HL-60 (cell line): ENCODE results near the gene TEAD4.

ENCODE experiments used
- DNase-seq, 2 experiments: peaks; one replicate each; pipeline ENCODE4 v3.0.0-alpha.2; 2010 to 2020; ENCODE audit warnings: low read depth in 1 of 2, low spot score in 1 of 2
- H3K27ac ChIP-seq: fragments of 250-450 bp; sonication (Bioruptor Pico); replicated peaks from 2 replicates; pipeline ENCODE4 v1.5.1; 2020; ENCODE audit warnings: mild to moderate bottlenecking, moderate library complexity
- H3K27me3 ChIP-seq: fragments of 250-450 bp; sonication (Bioruptor Pico); 2 replicates; pipeline ENCODE4 v1.5.1; 2021; ENCODE audit warnings: mild to moderate bottlenecking, moderate library complexity; ENCODE audit not compliant: insufficient read depth, poor library complexity, severe bottlenecking
- H3K4me3 ChIP-seq: replicated peaks from 2 replicates; pipeline ENCODE4 v1.5.1; 2011; ENCODE audit warnings: mild to moderate bottlenecking, control low read depth, low read length; ENCODE audit not compliant: insufficient read depth
- GABPA ChIP-seq: IDR thresholded peaks from 2 replicates; pipeline ENCODE4 v1.6.1; 2012; ENCODE audit warnings: low read depth
- POLR2AphosphoS5 ChIP-seq: IDR thresholded peaks from 2 replicates; pipeline ENCODE4 v1.6.1; 2012; ENCODE audit warnings: low read depth
- SPI1 ChIP-seq: IDR thresholded peaks from 2 replicates; pipeline ENCODE4 v1.6.1; 2012; ENCODE audit warnings: low read depth, mild to moderate bottlenecking, borderline replicate concordance
- TF ChIP-seq, protein P1 (sequence below): IDR thresholded peaks from one replicate; pipeline ENCODE4 v1.5.1; 2011; ENCODE audit warnings: low read length, control low read depth, inconsistent platforms; ENCODE audit not compliant: insufficient read depth
- TF ChIP-seq, protein P2 (sequence below): IDR thresholded peaks from 2 replicates; pipeline ENCODE4 v1.6.1; 2012; ENCODE audit warnings: low read depth; ENCODE audit not compliant: insufficient replicate concordance

TEAD4 gene

DNA sequence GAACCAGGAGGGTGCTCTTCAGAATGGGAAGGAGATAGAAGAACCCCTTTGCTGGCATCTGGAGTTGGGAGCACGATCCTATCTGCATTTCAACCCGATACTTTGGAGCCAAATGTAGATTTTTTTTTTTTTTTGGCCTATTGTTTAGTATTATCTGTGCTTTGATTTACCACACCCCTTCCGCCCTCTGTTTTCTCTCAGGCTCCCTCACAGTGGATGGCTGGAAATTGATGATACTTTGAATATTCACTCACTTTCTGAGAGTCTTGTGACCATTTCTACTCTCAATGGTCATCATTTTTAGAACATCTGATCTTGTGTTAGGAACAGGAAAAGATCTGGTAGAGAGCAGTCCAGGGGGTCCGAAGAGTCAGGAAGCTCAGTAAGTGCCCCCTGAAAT, 127.0 kb downstream of the TEAD4 start:
- Histone ChIP-seq H3K27ac (no peak overlapping the region), H3K4me3 (no peak overlapping the region), H3K27me3 (peaks cover 3% of the 10 kb centered on the region)
- no peak for DNase-seq
- TF ChIP-seq GABPA, result no peak
- no peak for TF ChIP-seq SPI1
- TF ChIP-seq, protein P1, sequence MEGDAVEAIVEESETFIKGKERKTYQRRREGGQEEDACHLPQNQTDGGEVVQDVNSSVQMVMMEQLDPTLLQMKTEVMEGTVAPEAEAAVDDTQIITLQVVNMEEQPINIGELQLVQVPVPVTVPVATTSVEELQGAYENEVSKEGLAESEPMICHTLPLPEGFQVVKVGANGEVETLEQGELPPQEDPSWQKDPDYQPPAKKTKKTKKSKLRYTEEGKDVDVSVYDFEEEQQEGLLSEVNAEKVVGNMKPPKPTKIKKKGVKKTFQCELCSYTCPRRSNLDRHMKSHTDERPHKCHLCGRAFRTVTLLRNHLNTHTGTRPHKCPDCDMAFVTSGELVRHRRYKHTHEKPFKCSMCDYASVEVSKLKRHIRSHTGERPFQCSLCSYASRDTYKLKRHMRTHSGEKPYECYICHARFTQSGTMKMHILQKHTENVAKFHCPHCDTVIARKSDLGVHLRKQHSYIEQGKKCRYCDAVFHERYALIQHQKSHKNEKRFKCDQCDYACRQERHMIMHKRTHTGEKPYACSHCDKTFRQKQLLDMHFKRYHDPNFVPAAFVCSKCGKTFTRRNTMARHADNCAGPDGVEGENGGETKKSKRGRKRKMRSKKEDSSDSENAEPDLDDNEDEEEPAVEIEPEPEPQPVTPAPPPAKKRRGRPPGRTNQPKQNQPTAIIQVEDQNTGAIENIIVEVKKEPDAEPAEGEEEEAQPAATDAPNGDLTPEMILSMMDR, result no peak
- no peak for TF ChIP-seq POLR2AphosphoS5
- TF ChIP-seq, protein P2, sequence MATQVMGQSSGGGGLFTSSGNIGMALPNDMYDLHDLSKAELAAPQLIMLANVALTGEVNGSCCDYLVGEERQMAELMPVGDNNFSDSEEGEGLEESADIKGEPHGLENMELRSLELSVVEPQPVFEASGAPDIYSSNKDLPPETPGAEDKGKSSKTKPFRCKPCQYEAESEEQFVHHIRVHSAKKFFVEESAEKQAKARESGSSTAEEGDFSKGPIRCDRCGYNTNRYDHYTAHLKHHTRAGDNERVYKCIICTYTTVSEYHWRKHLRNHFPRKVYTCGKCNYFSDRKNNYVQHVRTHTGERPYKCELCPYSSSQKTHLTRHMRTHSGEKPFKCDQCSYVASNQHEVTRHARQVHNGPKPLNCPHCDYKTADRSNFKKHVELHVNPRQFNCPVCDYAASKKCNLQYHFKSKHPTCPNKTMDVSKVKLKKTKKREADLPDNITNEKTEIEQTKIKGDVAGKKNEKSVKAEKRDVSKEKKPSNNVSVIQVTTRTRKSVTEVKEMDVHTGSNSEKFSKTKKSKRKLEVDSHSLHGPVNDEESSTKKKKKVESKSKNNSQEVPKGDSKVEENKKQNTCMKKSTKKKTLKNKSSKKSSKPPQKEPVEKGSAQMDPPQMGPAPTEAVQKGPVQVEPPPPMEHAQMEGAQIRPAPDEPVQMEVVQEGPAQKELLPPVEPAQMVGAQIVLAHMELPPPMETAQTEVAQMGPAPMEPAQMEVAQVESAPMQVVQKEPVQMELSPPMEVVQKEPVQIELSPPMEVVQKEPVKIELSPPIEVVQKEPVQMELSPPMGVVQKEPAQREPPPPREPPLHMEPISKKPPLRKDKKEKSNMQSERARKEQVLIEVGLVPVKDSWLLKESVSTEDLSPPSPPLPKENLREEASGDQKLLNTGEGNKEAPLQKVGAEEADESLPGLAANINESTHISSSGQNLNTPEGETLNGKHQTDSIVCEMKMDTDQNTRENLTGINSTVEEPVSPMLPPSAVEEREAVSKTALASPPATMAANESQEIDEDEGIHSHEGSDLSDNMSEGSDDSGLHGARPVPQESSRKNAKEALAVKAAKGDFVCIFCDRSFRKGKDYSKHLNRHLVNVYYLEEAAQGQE, result no peak

DNA sequence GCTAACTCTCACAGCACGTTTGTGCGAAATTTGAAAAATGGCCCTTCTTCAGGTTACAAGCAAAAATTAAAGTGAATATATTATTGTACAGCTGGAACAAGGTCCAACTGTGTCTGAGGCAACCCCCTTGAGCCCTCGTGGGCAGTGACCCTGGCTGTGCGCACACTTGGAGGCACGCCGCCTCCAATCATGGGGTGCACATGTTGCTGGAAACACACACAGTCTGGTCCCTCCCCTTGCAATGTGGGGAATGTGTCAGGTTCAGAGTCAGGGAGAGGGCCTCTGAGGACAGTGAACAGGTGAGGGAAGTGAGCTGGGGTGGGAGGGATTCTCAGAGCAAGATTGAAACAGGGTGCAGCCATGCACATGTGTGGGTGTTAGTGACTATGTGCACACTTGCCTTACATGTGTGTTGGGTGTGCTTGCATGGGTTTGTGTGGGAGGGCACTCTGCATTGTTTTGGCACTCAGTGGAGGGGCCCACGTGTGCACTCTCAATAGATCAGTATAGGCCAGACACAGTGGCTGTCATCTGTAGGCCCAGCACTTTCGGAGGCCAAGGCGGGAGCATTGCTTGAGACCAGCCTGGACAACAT, 127.6 kb downstream of the TEAD4 start:
- Histone ChIP-seq H3K4me3 (no peak overlapping the region), H3K27ac (no peak overlapping the region), H3K27me3 (peaks cover 3% of the 10 kb centered on the region)
- no peak for DNase-seq
- TF ChIP-seq POLR2AphosphoS5, result no peak
- TF ChIP-seq, protein P1, result no peak
- no peak for TF ChIP-seq SPI1
- TF ChIP-seq, protein P2, result no peak
- TF ChIP-seq GABPA, result no peak

DNA sequence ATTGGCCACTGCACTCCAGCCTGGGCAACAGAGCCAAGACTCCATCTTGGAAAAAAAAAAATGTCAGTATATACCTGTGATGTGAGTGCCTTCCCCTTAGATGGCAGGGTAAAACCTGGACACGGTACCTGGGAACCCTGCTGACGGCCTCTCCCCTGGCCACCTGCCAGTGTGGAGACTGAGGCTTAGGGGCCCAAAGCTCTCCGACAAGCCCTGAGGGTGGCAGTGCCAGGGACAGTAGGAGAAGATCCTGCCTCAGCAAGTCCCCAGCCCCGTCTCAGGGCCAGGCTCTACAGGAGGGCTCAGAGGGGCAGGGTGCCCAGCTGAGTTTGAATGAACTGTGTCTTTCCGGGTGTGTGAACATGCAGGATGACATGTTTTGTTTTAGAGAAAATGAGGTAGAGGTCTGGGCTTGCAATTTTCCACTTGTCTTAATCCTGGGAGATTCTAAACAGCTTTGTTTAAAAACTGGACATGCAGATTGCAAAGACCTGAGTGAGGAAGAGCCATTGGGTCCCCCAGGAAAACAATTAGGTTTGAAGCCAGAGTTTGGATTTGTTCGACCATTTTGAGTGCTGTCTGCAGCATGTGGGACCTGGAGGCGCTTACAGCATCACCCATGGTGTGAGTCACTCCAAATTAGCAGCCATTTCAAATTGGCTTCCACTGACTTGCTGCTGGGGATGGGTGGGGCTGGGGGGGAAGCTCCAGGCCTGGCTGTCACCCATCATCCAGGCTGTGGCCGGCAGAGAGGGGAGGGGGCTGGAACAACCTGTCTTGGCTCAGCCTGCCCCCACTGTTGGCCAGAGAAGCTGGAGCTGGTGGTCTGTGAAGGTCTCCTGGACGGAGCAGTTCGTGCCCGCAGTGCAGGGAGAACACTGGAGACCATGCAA, 128.8 kb downstream of the TEAD4 start:
- no peak for TF ChIP-seq GABPA
- TF ChIP-seq, protein P2, result no peak
- TF ChIP-seq SPI1, result no peak
- TF ChIP-seq, protein P1, result no peak
- no peak for TF ChIP-seq POLR2AphosphoS5

More for the DNA sequence above, 128.8 kb downstream of the TEAD4 start:
- Histone ChIP-seq H3K4me3 (no peak overlapping the region), H3K27me3 (peaks cover 3% of the 10 kb centered on the region), H3K27ac (no peak overlapping the region)
- DNase-seq, result no peak
